Panc1 (cell line): ENCODE results near the gene TBRG4. TPM values are rescaled to one million over a fixed set of nuclear protein-coding genes. Genes with fewer than 3 reads are reported as not detected.
A peak's percentile ranks its signal among the peaks of the same experiment; 100 is the strongest.

Experiments
- ATAC-seq: fragments of 200-7000 bp; cut with Tn5 transposase; 2 replicates; pipeline ENCODE4 v1.9.1; 2020; ENCODE audit warnings: mild to moderate bottlenecking, moderate library complexity
- BruUV-seq: library from RNA; stranded (reverse); fragments of 400-500 nt; replicated peaks from 2 replicates; lab custom pipeline; 2021; lab: Mats Ljungman, UMichigan
- CTCF ChIA-PET: fragments of 300-600 bp; sonication (Branson Sonifier 250); formaldehyde crosslinking; loops from one replicate; lab custom pipeline; 2022; ENCODE audit warnings: antibody characterized with exemption; lab: Charles Lee
- POLR2A ChIA-PET: fragments of 300-600 bp; sonication (Branson Sonifier 250); formaldehyde crosslinking; loops from one replicate; lab custom pipeline; 2022; ENCODE audit warnings: antibody characterized with exemption; lab: Charles Lee
- DNase-seq: peaks from one replicate; pipeline ENCODE4 v3.0.0-alpha.2; 2010; ENCODE audit warnings: low read depth, low spot score
- H3K27ac ChIP-seq: 2 replicates; pipeline ENCODE4 v1.5.1; 2011; ENCODE audit warnings: mild to moderate bottlenecking, low read length, inconsistent platforms
- H3K27me3 ChIP-seq: fragments of 200-500 bp; sonication (Bioruptor generic); 2 replicates; pipeline ENCODE4 v1.6.0; 2014; ENCODE audit warnings: low read length, inconsistent platforms; ENCODE audit not compliant: control insufficient read depth, insufficient read depth
- H3K36me3 ChIP-seq: fragments of 200-500 bp; sonication (Bioruptor generic); 2 replicates; pipeline ENCODE4 v1.5.1; 2014; ENCODE audit warnings: inconsistent platforms, mild to moderate bottlenecking, low read length, moderate library complexity; ENCODE audit not compliant: control insufficient read depth, insufficient read depth
- H3K4me1 ChIP-seq: 2 replicates; pipeline ENCODE4 v1.5.1; 2011; ENCODE audit warnings: inconsistent platforms, mild to moderate bottlenecking, low read length, moderate library complexity; ENCODE audit not compliant: control insufficient read depth, insufficient read depth
- H3K4me3 ChIP-seq, 2 experiments: 2 replicates each; pipeline ENCODE4 v1.5.1; 2011 to 2012; ENCODE audit warnings: low read depth in 2 of 2, low read length in 2 of 2, mild to moderate bottlenecking in 2 of 2, inconsistent platforms in 1 of 2, moderate library complexity in 1 of 2
- H3K9me3 ChIP-seq: fragments of 200-500 bp; sonication (Bioruptor generic); 2 replicates; pipeline ENCODE4 v1.5.1; 2014; ENCODE audit warnings: low read depth, mild to moderate bottlenecking, inconsistent platforms, low read length, moderate library complexity; ENCODE audit not compliant: control insufficient read depth, insufficient read depth
- POLR2AphosphoS5 ChIP-seq: IDR thresholded peaks from 2 replicates; pipeline ENCODE4 v1.6.1; 2012; ENCODE audit warnings: mild to moderate bottlenecking, low read depth, low read length, moderate library complexity
- SIN3A ChIP-seq: IDR thresholded peaks from 2 replicates; pipeline ENCODE4 v1.6.1; 2012; ENCODE audit warnings: low read depth, mild to moderate bottlenecking, low read length, moderate library complexity, borderline replicate concordance; ENCODE audit not compliant: insufficient read depth
- TCF7L2 ChIP-seq: IDR thresholded peaks from 2 replicates; pipeline ENCODE4 v1.6.1; 2011; ENCODE audit warnings: mild to moderate bottlenecking, low read depth, low read length, inconsistent platforms
- in situ Hi-C: cut with HindIII; loops from 2 replicates; pipeline ENCODE4 v1.10.0; 2016; ENCODE audit warnings: low sequenced_read_pairs, low pct_unique_long_range_greater_than_20kb
- intact Hi-C: fragments of 100-400 bp; cut with micrococcal nuclease; formaldehyde crosslinking; loops from one replicate; pipeline ENCODE4 v1.10.0; 2022; ENCODE audit not compliant: unreplicated experiment
- total RNA-seq: library from RNA; stranded (reverse); gene quantifications from one replicate; pipeline ENCODE4 v1.2.1, GENCODE V29; 2021; ENCODE audit not compliant: unreplicated experiment
- TF ChIP-seq, protein P1 (sequence below), 2 experiments: IDR thresholded peaks; 2 replicates each; pipeline ENCODE4 v1.6.1; 2011 to 2012; ENCODE audit warnings: low read depth in 2 of 2, control low read depth in 1 of 2, low read length in 1 of 2, mild to moderate bottlenecking in 1 of 2, moderate library complexity in 1 of 2; ENCODE audit not compliant: insufficient read depth in 1 of 2
- TF ChIP-seq, protein P2 (sequence below): fragments of 450-650 bp; IDR thresholded peaks from 2 replicates; pipeline ENCODE4 v1.5.1; 2017; ENCODE audit warnings: mild to moderate bottlenecking

Gene TBRG4
- total RNA-seq, 1 experiment from 2014 or later = 149 TPM

GRCh38 chr7:45070254-45070642 is 41.2 kb downstream of the TBRG4 start:
- BruUV-seq = no TSS peak

DNA sequence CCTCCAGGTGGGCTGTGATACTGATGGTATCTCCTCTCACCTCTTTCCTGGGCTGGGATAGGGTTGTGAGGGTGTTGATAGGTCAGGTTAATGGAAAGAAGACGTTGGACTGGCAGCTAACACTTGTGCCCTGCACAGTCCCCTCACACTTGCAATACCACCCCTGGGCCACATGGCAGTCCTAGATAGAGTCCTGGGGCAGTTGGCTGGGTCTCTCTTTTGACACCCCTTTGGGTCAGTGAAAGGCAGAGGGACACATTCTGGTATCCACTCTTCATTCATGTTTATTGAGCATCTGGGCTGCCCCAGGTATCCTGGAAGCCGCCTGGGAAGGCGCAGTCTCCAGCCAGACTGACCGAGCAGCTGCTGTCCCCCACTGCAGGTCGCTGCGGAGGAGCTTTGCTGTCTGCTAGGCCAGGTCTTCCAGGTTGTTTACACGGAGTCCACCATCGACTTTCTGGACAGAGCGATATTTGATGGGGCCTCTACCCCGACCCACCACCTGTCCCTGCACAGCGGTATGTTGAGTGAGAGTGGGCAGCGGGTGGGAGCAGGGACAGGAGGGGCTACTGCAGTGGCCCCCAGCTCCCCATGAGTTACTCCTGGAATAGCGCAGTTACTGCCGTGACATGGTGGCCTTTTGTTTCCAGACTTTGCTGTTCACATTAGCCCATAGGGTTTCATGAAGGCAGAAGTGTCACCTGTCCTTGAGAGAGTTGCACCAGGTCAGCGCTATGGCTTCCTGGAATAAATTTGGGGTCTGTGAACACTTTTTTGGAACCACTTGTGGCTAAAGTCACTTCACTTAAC is 41.8 kb downstream of the TBRG4 start:
- in situ Hi-C loops = no loop called here
- Histone ChIP-seq H3K27ac (no peak overlapping the region), H3K36me3 (no peaks in the 10 kb centered on the region), H3K4me3 (no peak overlapping the region), H3K4me1 (no peaks in the 10 kb centered on the region), H3K27me3 (no peaks in the 10 kb centered on the region), H3K9me3 (no peaks in the 10 kb centered on the region)
- ChIA-PET CTCF (no interaction called here), POLR2A (interaction anchor here (0.6 kb wide), 1 partner anchor 48 kb away, joined by 5 read pairs; no protein-coding TSS in a partner anchor)
- no peak for DNase-seq
- BruUV-seq = no TSS peak
- intact Hi-C loops = no loop called here
- TF ChIP-seq, protein P1, sequence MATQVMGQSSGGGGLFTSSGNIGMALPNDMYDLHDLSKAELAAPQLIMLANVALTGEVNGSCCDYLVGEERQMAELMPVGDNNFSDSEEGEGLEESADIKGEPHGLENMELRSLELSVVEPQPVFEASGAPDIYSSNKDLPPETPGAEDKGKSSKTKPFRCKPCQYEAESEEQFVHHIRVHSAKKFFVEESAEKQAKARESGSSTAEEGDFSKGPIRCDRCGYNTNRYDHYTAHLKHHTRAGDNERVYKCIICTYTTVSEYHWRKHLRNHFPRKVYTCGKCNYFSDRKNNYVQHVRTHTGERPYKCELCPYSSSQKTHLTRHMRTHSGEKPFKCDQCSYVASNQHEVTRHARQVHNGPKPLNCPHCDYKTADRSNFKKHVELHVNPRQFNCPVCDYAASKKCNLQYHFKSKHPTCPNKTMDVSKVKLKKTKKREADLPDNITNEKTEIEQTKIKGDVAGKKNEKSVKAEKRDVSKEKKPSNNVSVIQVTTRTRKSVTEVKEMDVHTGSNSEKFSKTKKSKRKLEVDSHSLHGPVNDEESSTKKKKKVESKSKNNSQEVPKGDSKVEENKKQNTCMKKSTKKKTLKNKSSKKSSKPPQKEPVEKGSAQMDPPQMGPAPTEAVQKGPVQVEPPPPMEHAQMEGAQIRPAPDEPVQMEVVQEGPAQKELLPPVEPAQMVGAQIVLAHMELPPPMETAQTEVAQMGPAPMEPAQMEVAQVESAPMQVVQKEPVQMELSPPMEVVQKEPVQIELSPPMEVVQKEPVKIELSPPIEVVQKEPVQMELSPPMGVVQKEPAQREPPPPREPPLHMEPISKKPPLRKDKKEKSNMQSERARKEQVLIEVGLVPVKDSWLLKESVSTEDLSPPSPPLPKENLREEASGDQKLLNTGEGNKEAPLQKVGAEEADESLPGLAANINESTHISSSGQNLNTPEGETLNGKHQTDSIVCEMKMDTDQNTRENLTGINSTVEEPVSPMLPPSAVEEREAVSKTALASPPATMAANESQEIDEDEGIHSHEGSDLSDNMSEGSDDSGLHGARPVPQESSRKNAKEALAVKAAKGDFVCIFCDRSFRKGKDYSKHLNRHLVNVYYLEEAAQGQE (IDR thresholded peaks at IDR 0.05; ENCODE audit: insufficient read depth in 1 of 2, low read depth in 2 of 2, low read length in 1 of 2) = no peak
- TF ChIP-seq TCF7L2 = no peak
- TF ChIP-seq, protein P2, sequence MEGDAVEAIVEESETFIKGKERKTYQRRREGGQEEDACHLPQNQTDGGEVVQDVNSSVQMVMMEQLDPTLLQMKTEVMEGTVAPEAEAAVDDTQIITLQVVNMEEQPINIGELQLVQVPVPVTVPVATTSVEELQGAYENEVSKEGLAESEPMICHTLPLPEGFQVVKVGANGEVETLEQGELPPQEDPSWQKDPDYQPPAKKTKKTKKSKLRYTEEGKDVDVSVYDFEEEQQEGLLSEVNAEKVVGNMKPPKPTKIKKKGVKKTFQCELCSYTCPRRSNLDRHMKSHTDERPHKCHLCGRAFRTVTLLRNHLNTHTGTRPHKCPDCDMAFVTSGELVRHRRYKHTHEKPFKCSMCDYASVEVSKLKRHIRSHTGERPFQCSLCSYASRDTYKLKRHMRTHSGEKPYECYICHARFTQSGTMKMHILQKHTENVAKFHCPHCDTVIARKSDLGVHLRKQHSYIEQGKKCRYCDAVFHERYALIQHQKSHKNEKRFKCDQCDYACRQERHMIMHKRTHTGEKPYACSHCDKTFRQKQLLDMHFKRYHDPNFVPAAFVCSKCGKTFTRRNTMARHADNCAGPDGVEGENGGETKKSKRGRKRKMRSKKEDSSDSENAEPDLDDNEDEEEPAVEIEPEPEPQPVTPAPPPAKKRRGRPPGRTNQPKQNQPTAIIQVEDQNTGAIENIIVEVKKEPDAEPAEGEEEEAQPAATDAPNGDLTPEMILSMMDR = no peak
- no peak for TF ChIP-seq SIN3A
- TF ChIP-seq POLR2AphosphoS5 = no peak
- ATAC-seq = peak; percentile 51; the same call in 1 of the 2 replicates

More at GRCh38 chr7:45070254-45070642, 41.2 kb downstream of the TBRG4 start:
- H3K27ac ChIP-seq = no peak overlapping the region
- in situ Hi-C loops (no loop called here), intact Hi-C loops (no loop called here)
- no peaks in the 10 kb centered on the region for H3K4me1 ChIP-seq
- POLR2A ChIA-PET = interaction anchor here (0.6 kb wide), 1 partner anchor 47 kb away, joined by 5 read pairs; no protein-coding TSS in a partner anchor
- no peaks in the 10 kb centered on the region for H3K36me3 ChIP-seq
- no peaks in the 10 kb centered on the region for H3K27me3 ChIP-seq
- no peak overlapping the region for H3K4me3 ChIP-seq
- CTCF ChIA-PET = no interaction called here
- no peak for TF ChIP-seq SIN3A
- no peak for TF ChIP-seq TCF7L2
- no peak for TF ChIP-seq POLR2AphosphoS5
- TF ChIP-seq, protein P1 (IDR thresholded peaks at IDR 0.05; ENCODE audit: insufficient read depth in 1 of 2, low read depth in 2 of 2, low read length in 1 of 2) = no peak
- TF ChIP-seq, protein P2 = no peak
- DNase-seq (no peak), ATAC-seq (no peak)
- H3K9me3 ChIP-seq = no peaks in the 10 kb centered on the region
